NCI-H524 treated with DMSO at 0.1 percent for 48 hours (cell line): ENCODE measurements around the gene KCNAB1.

Source experiments
- DNase-seq: peaks from one replicate; lab custom pipeline; 2025; lab: John Stamatoyannopoulos, UW

The KCNAB1 gene

DNA sequence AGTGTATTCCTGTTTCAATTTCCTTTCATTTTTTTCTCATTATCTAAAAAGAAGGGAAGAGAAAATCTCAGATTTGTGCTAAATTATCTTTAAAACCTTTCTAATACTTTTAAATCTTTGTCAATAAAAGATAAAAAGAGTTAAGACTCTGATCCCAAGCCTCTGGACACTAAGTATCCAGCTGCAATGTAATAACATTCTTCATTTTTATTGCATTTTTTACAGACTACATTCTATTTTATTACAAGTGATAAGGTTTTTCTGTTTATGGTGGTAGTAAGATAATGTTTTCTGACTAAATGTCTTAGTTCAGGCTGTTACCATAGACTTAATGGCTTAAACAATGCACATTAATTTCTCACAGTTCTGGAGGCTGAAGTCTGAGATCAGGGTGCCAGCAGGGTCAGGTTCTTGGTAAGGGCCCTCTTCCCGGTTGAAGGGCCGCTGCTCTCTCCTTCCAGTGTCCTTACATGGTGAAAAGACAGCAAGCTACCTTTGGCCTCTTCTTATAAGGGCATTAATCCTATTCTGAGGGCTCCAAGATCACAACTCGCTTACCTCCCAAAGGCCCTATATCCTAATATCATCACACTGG lies 19.7 kb downstream of the KCNAB1 start:
- no peak for DNase-seq

DNA sequence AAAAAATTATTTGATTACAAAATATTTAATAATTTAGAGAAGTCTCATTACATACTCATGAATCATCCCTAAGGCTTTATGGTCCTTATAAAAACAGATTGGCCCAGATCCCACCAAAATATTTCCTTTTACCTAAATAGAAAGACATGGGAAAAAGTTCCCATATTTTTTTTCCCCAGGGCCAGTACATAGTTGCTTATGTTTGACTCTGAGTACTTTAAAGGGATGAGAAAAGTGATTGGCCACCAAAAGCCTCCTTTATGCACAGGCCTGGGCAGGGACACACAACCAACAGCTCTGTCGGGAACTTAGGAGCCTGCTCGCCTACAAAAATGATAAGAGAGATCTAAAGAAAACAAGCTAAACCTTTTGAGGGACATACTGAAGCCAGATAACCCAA lies 22.3 kb downstream of the KCNAB1 start:
- DNase-seq, result no peak

DNA sequence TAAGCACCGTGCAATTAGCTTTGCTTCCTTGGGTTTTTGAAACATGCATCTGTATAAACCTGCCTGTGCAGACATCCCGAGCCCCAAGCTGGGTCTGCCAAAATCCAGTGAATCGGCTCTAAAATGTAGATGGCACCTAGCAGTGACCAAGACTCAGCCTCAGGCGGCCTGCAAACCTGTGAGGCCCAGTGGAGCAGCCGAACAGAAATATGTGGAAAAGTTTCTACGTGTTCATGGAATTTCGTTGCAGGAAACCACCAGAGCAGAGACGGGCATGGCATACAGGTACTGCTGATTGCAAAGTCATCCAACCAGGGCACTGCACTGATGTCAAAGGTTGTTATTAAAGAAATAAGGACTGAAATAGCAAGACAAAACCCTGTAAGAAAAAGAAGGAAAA lies 22.8 kb downstream of the KCNAB1 start:
- no peak for DNase-seq

DNA sequence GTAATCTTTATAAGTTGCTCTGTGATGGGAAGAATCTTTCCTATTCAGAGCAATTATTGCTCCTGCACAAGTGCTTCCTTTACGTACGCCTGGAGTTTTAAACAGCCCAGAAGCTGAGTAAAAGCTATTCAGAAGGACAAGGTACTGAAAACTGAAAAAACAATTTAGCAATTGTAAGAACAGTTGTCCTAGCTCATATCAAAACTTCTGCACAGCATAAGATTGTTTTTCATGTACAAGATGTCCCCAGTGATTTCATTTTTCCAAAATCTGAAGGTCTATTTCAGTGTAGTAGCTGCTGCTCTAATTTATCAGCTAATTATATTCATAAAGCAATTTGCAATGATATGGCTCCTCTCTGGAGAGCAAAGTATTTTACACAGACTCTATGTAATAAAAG lies 23.7 kb downstream of the KCNAB1 start:
- no peak for DNase-seq

DNA sequence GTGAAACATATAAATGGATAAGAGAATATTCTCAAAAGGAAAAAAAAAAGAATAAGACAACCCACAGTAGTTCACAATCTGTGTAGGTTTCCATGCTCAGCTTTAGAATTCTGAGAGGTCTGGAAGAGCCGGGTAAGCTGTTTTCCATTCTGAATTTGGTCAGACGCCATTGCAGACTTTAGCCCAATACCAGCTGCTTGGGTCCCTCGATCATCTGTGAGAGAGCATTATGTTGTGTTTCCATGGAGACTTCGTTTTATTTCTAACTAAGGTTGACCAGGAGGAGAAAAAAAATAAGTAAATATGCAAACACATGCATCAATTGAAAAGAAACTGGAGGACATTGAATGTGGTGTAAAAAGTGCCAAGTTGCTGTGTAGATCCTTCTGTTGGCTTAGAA lies 25.5 kb downstream of the KCNAB1 start:
- DNase-seq, result no peak

DNA sequence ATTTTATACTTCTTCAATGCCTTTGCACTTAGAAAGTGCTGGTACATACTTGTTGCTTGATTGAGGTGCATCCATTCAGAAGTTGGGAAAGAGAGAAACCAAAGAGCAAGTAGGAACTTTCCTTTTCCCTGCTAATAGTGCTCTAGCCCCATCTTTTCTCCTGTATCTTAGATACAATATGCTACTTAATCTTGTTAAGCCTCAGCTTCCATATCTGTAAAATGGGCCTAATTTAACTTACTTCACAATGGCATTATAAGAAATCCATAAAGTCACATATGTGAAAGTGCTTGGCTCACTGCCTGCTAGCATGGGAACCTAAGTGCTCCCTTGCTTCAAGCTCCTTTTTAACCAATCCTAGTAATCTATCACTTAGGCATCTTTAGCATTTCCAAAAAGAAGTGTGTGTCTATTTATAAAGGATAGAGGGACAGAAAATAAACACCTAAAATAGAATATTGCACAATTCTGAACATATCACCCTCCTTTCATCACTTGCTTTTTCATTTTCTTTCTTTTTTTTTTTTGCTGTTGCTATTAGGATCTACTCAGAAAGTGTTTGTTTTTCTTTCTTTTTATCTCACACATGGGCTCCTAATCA lies 28.1 kb downstream of the KCNAB1 start:
- DNase-seq, result no peak

DNA sequence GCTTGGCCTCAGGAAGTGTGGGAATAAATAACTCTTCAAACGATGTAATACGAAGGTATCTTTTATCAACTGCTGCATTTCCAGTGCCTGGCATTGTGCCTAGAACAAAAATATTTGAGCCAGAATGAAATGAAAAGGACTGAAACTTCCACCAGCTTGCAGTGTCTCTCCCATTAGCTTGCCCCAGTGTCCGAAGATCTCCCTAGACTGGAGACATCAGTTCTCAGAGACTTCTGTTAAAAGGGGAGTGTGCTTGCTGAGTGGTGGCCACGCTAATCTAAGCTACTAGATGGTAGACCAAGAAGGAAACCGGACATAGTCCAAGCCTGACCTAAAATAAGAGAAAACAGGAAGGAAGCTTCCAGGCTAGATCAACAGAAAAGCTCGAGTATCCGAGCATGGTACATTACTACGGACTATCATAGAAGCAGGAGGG lies 28.6 kb downstream of the KCNAB1 start:
- DNase-seq, result no peak

DNA sequence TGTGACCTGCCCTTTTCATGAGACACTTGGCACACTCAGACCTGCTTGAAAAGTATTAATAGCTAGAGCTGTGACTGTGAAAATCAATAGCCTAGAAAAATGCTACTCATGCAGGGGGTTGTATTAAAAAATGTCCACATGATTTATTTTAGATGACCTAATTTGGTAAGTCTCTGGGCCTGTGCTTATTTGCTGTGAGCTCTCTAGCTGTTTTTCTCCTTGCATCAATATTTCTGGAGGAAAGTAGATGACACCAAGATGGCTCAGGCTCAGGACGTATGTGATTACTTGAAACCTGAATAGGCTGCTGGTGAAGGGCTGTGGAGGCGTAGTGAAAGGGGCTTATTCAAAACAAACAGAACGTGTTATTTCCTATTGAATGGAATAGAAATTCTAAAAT lies 29.5 kb downstream of the KCNAB1 start:
- DNase-seq, result no peak

DNA sequence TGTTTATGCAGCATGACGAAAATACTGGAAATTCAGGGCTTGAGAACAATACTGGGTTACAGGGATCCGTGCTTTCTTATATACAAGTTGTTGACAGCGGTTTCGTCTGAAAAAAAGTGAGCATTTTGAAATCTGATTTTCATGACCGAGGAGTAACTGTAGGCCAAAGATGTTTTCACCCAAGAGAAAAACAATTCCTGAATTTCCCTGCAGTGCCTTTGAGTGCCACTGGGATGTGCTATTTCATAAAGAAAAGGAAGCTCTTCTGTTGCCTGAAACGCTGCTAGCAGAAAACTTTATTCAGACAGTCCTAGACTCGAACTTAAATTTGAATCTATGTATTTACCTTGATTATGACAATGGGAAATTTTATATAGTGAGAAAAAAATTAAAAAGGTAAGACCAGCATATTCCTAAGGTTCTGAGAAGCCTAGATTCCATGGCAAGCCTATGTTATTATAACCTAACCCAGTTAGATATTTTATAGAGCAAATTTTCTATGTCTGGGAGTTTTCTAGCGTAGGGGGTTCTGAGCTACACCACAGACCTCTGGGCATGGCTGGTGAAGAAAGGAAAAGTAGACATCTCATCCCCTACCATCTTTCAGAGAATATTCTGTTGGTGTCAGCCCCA lies 30.2 kb downstream of the KCNAB1 start:
- no peak for DNase-seq

DNA sequence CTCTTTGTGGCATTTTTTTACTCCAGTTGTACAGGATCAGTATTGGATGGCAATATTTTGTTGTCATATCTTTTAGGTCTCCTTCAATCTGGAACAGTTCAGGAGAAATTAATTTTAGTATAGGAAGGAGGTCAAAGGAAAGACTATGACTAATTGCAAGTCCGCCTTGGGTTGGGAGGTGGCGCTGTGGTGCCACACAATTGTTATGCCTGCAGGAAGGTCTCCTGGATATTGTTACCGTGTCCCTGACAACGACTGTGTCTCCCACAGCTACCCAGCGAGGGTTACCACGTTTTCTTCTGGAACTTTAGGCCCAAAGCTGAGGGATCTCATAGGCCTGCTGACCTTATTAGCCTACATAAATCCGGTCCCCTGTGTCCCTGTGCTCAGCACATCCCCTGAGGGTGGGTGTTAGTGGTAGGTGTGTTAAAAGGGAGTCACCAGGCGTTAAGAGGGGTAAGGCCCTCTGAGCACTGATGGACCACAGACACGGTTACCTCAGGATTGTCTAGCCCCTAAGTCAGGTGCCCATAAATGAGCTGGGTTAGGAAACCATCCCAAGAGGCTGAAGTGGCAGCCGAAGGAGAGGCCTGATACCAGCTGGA lies 31.5 kb downstream of the KCNAB1 start:
- DNase-seq, result peak; percentile 28

DNA sequence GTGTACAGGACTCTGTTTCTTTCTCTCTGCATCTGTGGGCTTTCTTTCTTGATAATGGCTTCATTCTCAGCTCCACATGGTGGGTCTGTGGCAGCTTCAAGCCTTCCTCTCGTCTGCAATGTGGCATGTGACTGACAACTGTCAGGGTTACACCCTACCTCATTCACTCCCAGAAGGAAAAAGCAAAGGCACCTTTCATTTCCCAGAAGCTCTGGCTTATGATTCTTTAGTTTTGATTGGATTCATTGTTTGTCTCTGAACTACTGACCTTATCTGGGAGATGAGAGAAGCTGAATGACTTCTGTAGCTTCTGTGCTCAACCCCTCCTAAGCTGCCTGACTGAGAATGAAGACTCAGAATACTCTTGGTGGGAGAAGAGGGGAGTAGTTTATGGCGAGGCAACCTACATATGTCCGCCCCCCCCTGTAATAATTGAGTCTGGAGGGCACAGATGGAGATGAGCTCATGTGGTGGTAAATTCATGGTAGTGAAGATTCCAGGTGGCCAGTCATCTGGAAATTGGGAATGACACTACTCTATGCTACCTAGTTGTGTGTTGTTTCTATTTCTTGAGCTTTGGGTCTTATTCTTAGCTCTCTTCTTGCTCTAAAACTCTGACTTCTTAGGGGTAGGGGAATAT lies 38.4 kb downstream of the KCNAB1 start:
- DNase-seq, result no peak

DNA sequence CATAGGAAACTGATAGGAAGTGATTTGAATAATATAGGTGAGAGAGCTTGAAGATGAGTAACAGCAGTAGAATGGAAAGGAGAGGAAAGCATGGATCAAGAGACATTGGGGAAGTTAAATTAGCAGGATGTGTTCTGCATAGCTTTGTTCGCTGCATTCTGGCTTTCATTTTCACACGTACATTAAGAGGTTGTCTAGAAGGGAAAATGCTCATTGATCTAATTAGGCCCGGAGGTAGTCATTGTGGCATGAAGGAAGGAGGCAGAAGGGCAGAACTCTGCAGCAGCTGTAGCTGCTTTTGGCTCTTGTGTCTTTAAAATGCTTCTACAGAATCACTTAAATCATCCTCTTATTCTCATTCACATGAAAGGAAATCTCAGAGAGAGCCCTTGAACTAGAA lies 40.3 kb downstream of the KCNAB1 start:
- DNase-seq, result no peak

DNA sequence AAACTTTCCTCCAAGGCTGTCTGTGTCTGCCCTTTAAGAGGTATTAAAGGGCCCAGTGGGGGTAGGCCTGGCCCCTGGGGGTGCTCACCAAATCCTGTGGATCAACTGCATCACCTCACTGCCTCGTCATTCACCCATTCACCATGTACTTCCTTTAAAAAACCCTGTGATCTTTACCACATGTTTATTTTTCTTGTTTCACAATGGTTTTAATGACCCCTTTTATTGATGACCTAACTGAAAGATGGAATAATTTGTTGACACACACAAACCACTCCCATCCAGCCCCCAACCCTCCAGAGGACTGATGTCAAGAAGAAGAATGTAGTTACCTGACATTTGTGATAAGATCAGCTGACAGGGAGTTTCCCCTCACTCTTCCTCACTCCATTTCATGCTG lies 40.8 kb downstream of the KCNAB1 start:
- DNase-seq, result no peak

DNA sequence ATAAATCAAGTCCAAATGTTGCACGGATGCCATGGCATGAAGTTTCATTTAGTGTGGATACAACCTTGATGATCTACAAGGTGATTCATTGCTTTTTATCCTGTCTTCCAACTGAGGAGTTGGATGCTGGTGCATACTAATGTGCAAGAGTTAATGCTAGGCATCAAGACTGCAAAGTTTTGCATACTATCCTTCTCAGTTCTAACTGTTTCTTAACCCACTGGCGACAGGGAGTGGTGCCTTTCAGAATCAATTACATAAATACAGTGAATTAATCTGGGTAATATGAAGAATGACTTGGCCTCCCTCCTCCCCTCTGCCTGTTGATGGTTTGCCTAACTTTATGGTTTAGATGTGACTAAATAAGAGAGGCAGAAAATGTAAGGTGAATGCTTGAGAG lies 43.5 kb downstream of the KCNAB1 start:
- no peak for DNase-seq

DNA sequence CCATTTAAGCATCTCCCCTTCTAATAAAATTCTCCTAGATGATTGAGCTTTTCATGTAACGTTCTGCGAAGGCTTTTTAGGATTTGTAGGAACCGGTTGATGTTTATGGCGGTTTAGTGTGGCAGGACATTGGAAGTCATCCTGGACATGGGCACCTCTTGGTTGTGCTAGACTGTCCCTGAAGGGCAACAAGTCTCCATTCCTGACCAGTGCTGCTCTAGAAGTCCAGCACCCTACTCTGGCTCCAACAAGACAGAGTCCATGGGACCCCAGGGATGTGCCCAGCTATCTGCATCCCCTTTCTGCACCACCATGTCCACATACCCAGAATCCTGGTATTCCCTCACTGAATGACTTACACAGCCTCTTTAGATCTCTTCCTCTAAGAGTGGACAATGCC lies 46.4 kb downstream of the KCNAB1 start:
- no peak for DNase-seq

DNA sequence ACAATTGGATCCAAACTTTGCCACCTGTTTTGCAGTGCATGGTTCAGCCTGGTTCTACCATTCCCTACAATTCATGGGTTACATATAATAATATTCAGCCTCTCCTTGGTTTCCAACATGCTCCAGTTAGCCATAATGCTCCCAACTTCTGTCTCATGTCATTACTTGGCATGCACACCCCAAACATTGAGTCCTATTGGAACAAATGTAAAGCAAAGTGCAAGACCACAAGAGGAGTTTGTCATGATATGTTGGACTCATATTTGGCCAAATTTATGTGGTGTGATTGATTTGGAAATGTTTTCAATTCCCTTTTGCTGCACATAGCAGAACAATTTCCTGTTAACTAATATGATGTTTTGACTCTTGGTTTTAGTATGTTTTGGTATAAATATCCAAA lies 50.2 kb downstream of the KCNAB1 start:
- no peak for DNase-seq

DNA sequence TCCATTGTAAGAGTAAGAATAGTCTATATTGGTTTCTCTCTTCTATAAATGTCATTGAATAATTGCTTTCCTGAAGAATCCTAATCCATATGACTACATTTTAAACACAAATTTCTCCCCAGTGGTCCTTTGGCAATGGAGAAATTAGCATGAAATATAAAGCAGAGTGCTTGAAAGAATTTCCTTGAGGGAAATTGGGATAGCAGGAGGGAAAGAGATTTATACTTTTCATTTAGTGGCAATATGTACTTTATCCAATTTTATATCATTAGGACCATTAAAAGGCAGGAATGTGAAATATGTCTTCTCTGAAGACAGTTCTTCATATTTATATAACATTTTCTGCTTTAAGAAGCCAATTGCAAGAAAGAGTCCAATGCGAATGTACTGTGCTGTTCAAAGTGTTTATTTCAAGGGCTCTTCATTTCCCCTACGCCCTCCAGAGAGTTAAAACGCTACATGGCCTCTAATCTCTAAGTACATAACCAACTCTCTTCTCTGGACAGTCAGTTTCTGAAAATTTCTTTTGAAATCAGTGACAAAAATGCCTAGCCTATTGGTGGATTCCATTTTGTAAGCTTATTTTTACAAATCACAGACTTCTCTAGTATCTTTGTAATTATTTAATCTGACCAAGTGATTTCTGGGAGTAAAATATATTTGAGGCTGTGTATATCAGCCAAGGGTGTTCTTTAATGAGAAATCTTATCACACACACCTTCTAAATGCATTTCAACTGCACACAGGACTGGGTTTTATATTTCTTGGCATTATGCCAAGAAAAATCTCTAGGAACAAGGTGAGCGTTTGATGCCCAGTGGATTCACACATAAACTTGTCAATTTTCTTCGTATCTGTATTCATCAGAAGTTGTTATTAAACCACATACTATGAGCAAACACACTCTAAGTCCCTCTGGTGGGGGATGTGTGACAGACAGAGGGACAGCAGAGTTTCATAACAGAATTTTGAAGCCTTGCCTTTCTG lies 51.2 kb downstream of the KCNAB1 start:
- DNase-seq, result no peak

DNA sequence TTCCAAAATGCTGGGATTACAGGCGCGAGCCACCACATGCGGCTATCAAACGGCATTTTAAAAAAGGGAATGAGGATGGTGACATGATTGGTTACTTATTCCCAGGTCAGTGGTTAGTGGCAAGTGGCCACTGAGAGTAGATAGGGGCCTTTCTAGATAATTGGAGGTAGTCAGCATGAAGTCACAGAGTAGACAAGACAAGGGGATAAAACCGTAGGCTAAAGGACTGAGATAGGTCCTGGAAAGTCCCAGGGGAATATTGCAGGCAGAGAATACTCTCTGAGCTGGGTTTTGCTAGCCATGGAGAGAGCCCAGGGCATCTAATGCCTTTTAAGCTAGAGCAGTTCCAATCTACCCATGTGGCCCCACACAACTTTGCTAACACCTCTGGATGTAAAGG lies 52.2 kb downstream of the KCNAB1 start:
- no peak for DNase-seq

DNA sequence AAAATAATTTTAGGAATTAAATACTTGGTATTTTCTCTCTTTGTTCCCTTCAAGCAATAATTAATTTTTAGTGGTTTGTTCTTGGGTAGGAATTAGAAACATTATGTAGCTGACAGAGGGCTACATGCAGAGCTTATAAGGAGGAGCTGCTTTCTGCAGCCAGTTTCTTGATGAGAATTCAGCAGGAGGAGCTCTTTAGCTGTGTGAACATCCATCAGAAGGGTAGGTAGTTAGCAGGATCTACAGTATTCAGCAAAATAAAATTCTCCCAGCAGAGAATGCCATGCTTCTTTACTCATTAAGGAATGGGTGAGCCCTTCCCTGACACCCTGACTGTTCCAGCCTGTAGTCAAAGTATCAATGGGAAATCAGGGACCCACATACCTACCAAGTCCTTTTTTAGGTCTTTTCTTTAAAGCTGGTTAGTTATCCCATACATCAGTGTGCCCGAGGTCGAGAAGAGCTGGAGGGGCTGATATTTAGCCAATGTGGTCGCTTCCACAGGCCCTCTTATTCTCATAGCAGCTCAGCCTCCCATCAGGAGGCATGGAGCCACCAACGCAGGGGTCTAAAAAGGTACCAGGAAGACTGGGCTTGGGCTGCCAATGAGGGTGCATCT lies 54.0 kb downstream of the KCNAB1 start:
- peak; percentile 15 for DNase-seq

DNA sequence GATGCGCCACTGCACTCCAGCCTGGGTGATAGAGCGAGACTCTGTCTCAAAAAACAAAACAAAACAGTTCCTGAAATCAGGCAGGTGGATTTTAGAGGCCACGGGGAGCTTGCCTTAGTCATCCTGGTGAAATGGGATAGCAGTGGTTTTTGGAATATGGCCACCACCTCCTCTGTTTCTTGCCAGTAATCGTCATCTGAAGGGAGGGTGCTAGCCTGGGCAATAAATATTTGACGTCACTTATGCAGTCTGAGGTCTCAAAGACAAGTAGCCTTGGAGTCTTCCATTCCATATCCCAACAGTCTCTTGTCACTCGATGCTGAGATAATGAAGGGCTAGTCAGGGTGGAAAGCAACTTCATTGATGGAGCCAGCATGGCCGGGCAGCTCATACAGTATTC lies 55.2 kb downstream of the KCNAB1 start:
- DNase-seq, result no peak

DNA sequence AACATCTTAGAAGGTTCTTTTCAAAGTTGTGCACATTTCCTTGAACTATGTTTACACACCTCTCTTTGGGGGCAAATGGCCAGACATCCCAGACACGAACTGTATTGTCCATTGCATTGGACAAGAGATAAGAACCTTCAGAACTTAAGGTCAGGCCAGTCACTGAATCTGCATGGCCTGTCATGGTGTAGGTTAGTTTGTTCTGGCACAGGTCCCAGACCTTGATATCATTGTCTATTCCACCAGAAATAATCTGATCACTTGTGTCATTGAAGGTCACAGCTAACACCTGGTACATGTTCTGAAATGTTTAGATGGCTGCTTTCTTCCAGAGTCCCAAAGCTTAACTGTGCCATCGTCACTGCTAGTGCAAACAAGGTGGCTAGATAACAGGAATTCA lies 55.7 kb downstream of the KCNAB1 start:
- DNase-seq, result no peak
